Mesangial cell (primary cell): ENCODE measurements around the gene SELENOW. TPM values are rescaled to one million over a fixed set of nuclear protein-coding genes. Genes with fewer than 3 reads are reported as not detected.

ENCODE experiments used
- total RNA-seq: library from RNA; depleted of rRNA; stranded (reverse); fragments of >200 nt; gene quantifications from 2 replicates; pipeline ENCODE4 v1.2.3, GENCODE V29; 2015

The SELENOW gene
- total RNA-seq, result 227 and 272 TPM in 2 replicates

DNA sequence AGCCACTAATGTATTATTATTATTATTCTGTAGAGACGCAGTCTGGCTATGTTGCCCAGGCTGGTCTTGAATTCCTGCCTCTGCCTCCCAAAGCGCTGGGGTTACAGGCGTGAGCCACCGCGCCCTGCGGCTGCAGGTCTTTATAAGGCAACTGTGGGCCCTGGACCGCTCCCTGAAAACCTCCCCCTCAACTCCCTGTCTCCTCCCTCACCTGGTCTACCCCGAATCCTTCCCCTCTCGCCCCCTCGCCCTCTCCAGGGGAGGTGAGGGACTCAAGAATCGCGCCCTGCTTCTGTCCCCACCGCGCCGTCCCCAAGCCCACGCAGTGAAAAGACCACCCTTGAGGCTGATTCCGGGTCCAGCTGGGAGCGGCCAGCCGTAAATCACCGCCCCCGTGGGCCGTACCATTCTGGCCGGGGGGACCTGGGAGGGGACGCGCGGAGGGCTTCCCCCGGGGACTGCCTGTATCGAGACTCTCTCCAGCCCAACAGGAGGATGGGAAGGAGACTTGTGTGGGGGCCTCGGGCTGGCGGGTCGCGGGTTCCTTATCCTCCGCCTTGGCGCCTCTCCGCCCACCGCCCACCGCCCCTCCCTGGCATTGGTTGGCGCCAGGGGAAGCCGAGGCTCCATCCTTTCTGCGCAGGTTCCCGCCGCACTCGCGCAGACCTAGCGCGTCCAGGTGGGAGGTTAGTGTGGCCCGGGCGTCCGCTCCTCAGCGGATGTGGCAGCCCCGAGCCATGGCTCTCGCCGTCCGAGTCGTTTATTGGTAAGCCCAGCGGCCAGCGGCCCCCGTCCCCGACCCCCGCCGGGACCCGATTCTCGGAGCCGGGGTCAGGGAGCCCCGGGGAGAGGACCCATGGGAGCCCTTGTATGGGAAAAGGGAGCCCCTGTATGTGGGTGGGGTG lies at the start of gene SELENOW:
Gene SELENOW, plus strand, starts transcription at position 655 of the 905 bp plus-strand sequence. Its CDS starts 83 bp downstream, at position 738.

DNA sequence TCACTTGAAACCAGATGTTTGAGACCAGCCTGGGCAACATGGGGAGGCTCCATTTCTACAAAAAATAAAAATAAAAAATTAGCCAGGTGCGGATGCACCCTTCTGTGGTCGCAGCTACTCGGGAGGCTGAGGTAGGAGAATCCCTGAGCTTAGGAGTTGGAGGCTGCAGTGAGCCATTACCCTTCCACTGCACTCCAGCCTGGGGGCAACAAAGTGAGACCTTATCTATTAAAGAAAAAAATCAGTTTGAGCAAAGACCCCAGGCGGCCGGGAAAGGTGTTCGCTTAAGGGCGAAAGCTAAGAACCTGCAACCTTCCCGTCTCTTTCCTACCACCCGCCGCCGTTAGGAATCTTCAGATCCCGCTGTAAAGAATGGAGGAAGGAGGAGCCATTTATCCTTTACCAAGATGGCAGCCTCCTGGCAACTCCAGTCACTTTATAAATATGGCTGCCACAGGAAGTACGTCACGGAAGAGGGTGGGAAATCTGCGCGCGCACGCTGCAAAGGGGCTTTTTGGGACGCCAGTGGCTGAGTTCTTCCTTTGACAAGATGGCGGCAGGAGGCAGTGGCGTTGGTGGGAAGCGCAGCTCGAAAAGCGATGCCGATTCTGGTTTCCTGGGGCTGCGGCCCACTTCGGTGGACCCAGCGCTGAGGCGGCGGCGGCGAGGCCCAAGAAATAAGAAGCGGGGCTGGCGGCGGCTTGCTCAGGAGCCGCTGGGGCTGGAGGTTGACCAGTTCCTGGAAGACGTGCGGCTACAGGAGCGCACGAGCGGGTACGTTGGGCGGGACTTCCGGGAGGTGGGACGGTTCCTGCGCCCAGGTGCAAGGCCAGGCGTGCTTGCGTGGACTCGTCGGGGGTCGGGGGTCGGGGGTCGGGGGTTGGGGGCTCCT lies 33.2 kb upstream of the SELENOW start, which contains the start of gene NOP53:
Gene NOP53, plus strand, starts transcription at position 537 of the 892 bp plus-strand sequence. Its CDS starts 14 bp downstream, at position 551.

DNA sequence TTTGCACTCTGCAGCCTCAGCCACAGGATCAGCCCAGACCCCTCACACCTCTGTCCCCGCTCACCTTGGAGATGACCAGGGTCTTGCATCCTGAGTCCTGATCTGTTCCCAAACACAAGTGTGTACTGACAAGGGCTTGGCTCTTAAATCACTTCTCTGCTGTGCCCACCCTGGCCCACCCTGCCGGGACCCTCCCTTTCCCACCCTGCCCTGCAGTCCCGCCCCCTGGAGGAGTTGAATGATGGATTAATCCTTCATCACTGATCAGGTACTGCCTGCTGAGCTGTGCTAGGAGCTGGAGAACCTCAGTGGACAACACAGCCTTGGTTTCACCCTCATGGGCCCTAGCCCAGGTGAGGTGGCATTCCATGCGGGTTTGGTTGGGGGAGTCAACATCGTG lies 25.9 kb downstream of the SELENOW start, which contains the start of gene TPRX1:
Gene TPRX1, minus strand, starts transcription at position 101 of the 400 bp plus-strand sequence. Its CDS starts 12 bp downstream, at position 89.

DNA sequence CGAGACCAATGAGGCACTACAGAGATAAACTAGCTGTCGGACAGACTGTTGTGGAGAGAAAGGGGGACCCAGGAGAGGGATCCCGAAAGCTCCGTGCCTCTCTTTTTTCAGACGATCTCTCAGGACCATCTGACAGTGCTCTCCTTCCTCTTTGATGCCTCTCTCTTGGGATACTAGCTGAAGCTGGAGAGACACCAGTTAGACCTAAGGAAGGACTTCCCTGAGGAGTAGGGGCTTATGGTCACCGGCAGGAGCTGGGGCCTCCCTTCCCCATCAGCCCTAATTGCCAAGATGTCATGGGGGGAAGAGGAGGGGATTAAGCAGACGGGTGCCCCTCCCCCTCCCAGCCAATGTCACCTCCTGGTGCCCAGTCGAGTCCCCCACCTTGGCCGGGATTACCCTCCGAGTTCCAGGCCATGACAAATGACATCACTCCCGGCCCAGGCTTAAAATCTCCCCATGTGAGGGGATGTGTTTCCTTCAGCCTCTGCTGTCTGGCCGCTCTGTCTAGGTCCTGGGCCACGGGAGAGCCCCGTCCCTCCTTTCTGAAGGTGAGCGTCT lies 43.0 kb downstream of the SELENOW start, which contains the start of gene CRX:
Gene CRX, plus strand, starts transcription at position 478 of the 561 bp plus-strand sequence. CDS start 12,507 bp downstream, outside the sequence.

Other genes starting within 250 kb of the SELENOW start
- gene ZNF541, start 205.6 kb upstream of the SELENOW start, total RNA-seq, result 0.13 TPM in 1 of 2 replicates, not detected in the other
- 6.1 and 6.4 TPM in 2 replicates for gene BICRA, start 169.6 kb upstream of the SELENOW start, total RNA-seq
- gene EHD2, start 65.3 kb upstream of the SELENOW start, total RNA-seq, result 125 and 161 TPM in 2 replicates
- gene NOP53, start 33.2 kb upstream of the SELENOW start, total RNA-seq, result 112 and 234 TPM in 2 replicates
- gene TPRX1, start 25.8 kb downstream of the SELENOW start, total RNA-seq, result not detected in 2 replicates
- not detected in 2 replicates for gene CRX, start 43.2 kb downstream of the SELENOW start, total RNA-seq
- not detected in 2 replicates for gene TPRX2, start 80.5 kb downstream of the SELENOW start, total RNA-seq
- not detected in 2 replicates for gene SULT2A1, start 107.6 kb downstream of the SELENOW start, total RNA-seq
- gene BSPH1, start 213.5 kb downstream of the SELENOW start, total RNA-seq, result not detected in 2 replicates
- not detected in 2 replicates for gene ELSPBP1, start 215.9 kb downstream of the SELENOW start, total RNA-seq